Gastroesophageal sphincter (tissue), 4 donors: Measurements from ENCODE around the gene RPGRIP1. TPM values are rescaled to one million over a fixed set of nuclear protein-coding genes. Genes with fewer than 3 reads are reported as not detected.
"Not testable (repeated sequence)": the region's sequence is repeated elsewhere in the genome, so short reads cannot be mapped to it uniquely, and the experiment has no call there.

ENCODE experiments used
- ATAC-seq: fragments of 150-250 bp; one replicate; pipeline ENCODE4 v1.9.1; 2016; ENCODE audit warnings: mild to moderate bottlenecking, moderate library complexity
- H3K27ac ChIP-seq, 4 donors: fragments of 200-600 bp; sonication (generic) in 3 of 4; 1 replicate in 3 of 4; 2 replicates in 1 of 4; pipeline ENCODE4 v1.5.1; 2016 to 2019
- H3K27me3 ChIP-seq: fragments of 200-600 bp; sonication (generic); one replicate; pipeline ENCODE4 v1.5.1; 2019
- H3K36me3 ChIP-seq, 2 donors: fragments of 200-600 bp; sonication (generic); one replicate each; pipeline ENCODE4 v1.5.1; 2019; ENCODE audit warnings: control low read depth in 1 of 2
- H3K4me1 ChIP-seq, 3 donors: fragments of 200-600 bp; sonication (generic); 1 replicate in 2 of 3; 2 replicates in 1 of 3; pipeline ENCODE4 v1.5.1; 2016 to 2019; ENCODE audit warnings: control low read depth in 2 of 3
- H3K4me3 ChIP-seq, 2 donors: fragments of 200-600 bp; sonication (generic); one replicate each; pipeline ENCODE4 v1.5.1; 2019; ENCODE audit warnings: mild to moderate bottlenecking in 1 of 2, moderate library complexity in 1 of 2
- H3K9me3 ChIP-seq, 3 donors: fragments of 200-600 bp; sonication (generic); one replicate each; pipeline ENCODE4 v1.5.1; 2017 to 2019; ENCODE audit warnings: control low read depth in 2 of 3
- EP300 ChIP-seq: sonication (generic); formaldehyde crosslinking; IDR thresholded peaks from one replicate; pipeline ENCODE4 v1.6.1; 2017; ENCODE audit warnings: antibody characterized with exemption, mild to moderate bottlenecking
- POLR2A ChIP-seq, 2 donors: fragments of 450-650 bp; IDR thresholded peaks; one replicate each; pipeline ENCODE4 v1.6.1; 2017; ENCODE audit warnings: antibody characterized with exemption in 2 of 2, mild to moderate bottlenecking in 2 of 2, moderate library complexity in 1 of 2
- POLR2AphosphoS5 ChIP-seq: sonication (generic); formaldehyde crosslinking; IDR thresholded peaks from one replicate; pipeline ENCODE4 v1.6.1; 2017; ENCODE audit warnings: antibody characterized with exemption
- WGBS, 2 donors: methylation state at CpG; one replicate each; pipeline ENCODE4 v1.1.5; 2018; ENCODE audit warnings: low coverage in 1 of 2; 5-methylcytosine and 5-hydroxymethylcytosine counted together
- total RNA-seq, 4 donors: library from RNA; depleted of rRNA; stranded (reverse); fragments of >200 nt; gene quantifications; one replicate each; pipeline ENCODE4 v1.1.0, GENCODE V29; 2016
- TF ChIP-seq, protein P1 (sequence below), 4 experiments: fragments of 200-600 bp in 2 of 4; fragments of 450-650 bp in 2 of 4; sonication (generic) in 1 of 4; IDR thresholded peaks; one replicate each; pipeline ENCODE4 v1.5.1; 2017 to 2019; ENCODE audit warnings: antibody characterized with exemption in 4 of 4, mild to moderate bottlenecking in 2 of 4, moderate library complexity in 2 of 4

The RPGRIP1 gene
- total RNA-seq, 4 donors from 2014 or later = 0.13 to 0.62 (median 0.23) TPM; not detected in 1

DNA sequence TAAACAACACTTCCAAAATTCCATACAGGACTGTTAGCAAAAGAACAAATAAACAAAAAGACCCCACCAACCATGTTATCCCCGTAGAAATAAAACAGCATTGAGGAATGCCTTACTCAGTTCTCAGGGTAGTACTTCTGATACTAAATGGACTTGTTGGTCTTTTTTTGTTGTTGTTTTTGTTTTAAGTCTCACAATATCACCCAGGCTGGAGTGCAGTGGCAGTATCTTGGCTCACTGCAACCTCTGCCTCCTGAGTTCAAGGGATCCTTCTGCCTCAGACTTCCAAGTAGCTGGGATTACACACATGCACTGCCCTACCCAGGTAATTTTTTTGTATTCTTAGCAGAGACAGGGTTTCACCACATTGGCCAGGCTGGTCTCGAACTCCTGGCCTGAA is 27.7 kb upstream of the RPGRIP1 start:
- Histone ChIP-seq H3K4me3 (no peak overlapping the region), H3K27ac (no peak overlapping the region), H3K9me3 (no peaks in the 10 kb centered on the region), H3K36me3 (peaks cover 0 to 65% of the 10 kb centered on the region in 2 donors), H3K27me3 (no peaks in the 10 kb centered on the region), H3K4me1 (peaks cover 0 to 63% (median 10%) of the 10 kb centered on the region in 3 donors)
- 80 to 86% methylated on average over 1 to 2 of the region's 2 CpGs for WGBS, 2 donors
- TF ChIP-seq POLR2A (IDR thresholded peaks at IDR 0.05) (no peak), EP300 (no peak), POLR2AphosphoS5 (no peak)
- TF ChIP-seq, protein P1, sequence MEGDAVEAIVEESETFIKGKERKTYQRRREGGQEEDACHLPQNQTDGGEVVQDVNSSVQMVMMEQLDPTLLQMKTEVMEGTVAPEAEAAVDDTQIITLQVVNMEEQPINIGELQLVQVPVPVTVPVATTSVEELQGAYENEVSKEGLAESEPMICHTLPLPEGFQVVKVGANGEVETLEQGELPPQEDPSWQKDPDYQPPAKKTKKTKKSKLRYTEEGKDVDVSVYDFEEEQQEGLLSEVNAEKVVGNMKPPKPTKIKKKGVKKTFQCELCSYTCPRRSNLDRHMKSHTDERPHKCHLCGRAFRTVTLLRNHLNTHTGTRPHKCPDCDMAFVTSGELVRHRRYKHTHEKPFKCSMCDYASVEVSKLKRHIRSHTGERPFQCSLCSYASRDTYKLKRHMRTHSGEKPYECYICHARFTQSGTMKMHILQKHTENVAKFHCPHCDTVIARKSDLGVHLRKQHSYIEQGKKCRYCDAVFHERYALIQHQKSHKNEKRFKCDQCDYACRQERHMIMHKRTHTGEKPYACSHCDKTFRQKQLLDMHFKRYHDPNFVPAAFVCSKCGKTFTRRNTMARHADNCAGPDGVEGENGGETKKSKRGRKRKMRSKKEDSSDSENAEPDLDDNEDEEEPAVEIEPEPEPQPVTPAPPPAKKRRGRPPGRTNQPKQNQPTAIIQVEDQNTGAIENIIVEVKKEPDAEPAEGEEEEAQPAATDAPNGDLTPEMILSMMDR (IDR thresholded peaks at IDR 0.05) = no peak
- ATAC-seq = no peak

DNA sequence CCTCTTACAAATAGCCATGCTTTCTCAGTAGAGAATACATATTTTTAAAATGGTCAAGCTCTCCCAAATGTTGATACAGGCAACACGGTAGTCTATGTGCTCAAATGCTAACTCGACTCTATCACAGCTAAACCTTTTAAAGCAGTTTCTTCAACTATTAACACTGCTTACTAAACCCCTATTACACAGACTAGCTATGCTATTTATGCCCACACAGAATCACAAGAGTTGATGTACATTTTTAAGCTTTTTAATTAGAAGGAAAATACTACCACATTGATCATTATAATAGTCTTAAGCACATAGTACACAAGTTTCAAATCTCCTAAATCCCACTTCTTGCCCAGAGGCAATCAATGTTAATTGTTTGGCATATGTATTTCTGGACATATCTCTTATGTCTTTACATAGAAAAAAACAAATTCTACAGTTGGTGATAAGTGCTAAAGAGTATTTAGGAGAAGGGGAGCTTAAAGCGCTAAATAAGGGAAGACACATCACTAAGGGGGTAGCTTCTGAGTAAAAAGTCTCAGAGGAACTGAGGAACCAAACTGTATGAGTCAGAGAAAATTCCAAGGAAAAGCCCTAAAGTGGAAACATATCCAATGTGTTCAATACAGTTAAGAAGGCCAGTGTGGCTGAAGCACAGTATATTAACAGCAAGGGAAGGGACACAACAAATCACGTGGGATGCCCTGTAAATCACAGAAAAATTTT is 24.3 kb upstream of the RPGRIP1 start:
- no peaks in the 10 kb centered on the region for H3K9me3 ChIP-seq
- no peak for ATAC-seq
- peaks cover 6 to 79% (median 25%) of the 10 kb centered on the region in 3 donors for H3K4me1 ChIP-seq
- WGBS, 2 donors = 43 to 76% methylated on average over 3 to 4 of the region's 4 CpGs
- H3K36me3 ChIP-seq = peaks cover 0 to 62% of the 10 kb centered on the region in 2 donors
- no peak overlapping the region for H3K4me3 ChIP-seq
- no peak for TF ChIP-seq POLR2A (IDR thresholded peaks at IDR 0.05)
- TF ChIP-seq EP300 = no peak
- no peak for TF ChIP-seq POLR2AphosphoS5
- TF ChIP-seq, protein P1 (IDR thresholded peaks at IDR 0.05) = no peak
- H3K27ac ChIP-seq = no peak overlapping the region
- H3K27me3 ChIP-seq = no peaks in the 10 kb centered on the region

DNA sequence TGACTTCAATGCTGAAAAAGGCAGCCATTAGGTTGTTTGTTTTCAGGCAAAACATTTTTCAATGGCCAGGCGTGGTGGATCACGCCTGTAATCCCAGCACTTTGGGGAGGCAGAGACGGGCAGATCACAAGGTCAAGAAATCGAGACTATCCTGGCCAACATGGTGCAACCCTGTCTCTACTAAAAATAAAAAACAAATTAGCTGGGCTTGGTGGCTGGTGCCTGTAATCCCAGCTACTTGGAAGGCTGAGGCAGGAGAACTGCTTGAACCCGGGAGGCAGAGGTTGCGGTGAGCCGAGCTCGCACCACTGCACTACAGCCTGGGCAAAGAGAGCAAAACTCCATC is 23.8 kb upstream of the RPGRIP1 start:
- H3K27ac ChIP-seq, ATAC-seq, H3K27me3 ChIP-seq, H3K4me3 ChIP-seq, H3K9me3 ChIP-seq: not testable (repeated sequence)
- 88% methylated on average over 8 of the region's 8 CpGs; no CpG with 5 or more reads in 1 of the 2 donors for WGBS, 2 donors
- Histone ChIP-seq H3K36me3 (peaks cover 0 to 62% of the 10 kb centered on the region in 2 donors), H3K4me1 (peaks cover 7 to 84% (median 25%) of the 10 kb centered on the region in 3 donors)

DNA sequence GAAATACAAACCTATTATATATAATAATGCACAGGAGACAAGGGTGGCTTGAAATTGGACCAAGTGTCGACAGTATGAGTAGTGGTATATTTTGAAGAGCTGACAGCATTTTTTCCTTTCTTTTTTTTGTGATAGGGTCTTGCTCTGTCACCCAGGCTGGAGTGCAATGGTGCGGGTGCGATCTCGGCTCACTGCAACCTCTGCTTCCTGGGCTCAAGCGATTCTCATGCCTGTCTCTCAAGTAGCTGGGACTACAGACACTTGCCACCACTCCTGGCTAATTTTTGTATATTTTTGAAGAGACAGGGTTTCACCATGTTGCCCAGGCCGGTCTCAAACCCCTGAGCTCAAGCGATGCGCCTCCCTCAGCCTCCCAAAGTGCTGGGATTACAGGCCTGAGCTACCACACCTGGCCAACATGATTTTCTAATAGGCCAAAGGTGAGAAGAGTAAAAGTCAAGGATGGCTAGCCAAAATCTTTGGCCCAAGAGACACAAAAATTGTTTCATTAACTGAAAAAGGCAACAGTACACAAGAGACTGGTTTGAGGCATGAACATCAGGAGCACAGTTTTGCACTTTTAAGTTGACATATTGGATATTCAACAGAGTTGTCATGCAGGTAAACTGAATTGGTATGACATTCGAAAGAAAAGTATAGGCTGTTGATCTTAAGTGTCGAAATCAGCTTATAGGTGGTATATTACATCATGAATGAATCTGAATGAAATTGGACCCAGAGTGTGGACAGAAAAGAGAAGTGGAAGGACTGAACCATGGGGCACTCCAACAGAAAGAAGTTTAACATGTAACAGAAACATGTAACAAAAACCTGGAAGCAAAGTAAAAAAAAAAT is 23.1 kb upstream of the RPGRIP1 start:
- Histone ChIP-seq H3K27me3 (no peaks in the 10 kb centered on the region), H3K4me1 (peaks cover 13 to 91% (median 25%) of the 10 kb centered on the region in 3 donors), H3K27ac (no peak overlapping the region), H3K4me3 (no peak overlapping the region), H3K9me3 (no peaks in the 10 kb centered on the region), H3K36me3 (peaks cover 0 to 62% of the 10 kb centered on the region in 2 donors)
- WGBS, 2 donors = 88 to 93% methylated on average over 8 to 10 of the region's 10 CpGs
- ATAC-seq = no peak
- TF ChIP-seq POLR2A (IDR thresholded peaks at IDR 0.05) = no peak
- TF ChIP-seq POLR2AphosphoS5 = no peak
- TF ChIP-seq EP300 = no peak
- TF ChIP-seq, protein P1 (IDR thresholded peaks at IDR 0.05) = no peak

DNA sequence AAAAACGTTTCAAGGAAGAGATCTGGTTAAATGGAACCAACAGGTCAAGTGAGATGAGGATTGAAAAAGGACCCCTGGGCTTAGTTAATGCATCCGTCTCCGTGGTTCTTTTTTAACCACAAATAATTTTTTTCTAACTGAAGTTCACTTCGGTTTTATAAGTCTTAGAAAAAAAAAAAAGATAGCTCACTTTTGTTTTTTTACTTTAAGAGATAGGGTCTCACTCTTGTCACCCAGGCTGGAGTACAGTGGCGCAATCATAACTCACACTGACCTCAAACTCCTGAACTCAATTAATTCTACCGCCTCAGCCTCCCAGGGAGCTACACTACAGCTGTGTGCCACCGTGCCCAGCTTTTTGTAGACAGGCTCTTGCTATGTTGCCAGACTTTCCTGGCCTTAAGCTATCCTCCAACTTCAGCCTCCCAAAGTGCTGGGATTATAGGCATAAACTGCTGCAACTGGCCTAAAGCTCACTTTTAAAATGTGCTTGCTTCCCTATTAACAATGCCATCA is 22.4 kb upstream of the RPGRIP1 start:
- peaks cover 16 to 93% (median 29%) of the 10 kb centered on the region in 3 donors for H3K4me1 ChIP-seq
- peaks cover 0 to 63% of the 10 kb centered on the region in 2 donors for H3K36me3 ChIP-seq
- no peaks in the 10 kb centered on the region for H3K9me3 ChIP-seq
- TF ChIP-seq POLR2A (IDR thresholded peaks at IDR 0.05) (no peak), POLR2AphosphoS5 (no peak), EP300 (no peak)
- TF ChIP-seq, protein P1 (IDR thresholded peaks at IDR 0.05) = no peak
- no peak overlapping the region for H3K4me3 ChIP-seq
- H3K27ac ChIP-seq = no peak overlapping the region
- no peak for ATAC-seq
- 31 to 57% methylated on average over 6 to 7 of the region's 7 CpGs for WGBS, 2 donors
- H3K27me3 ChIP-seq = no peaks in the 10 kb centered on the region
